Left kidney (tissue), 2 donors: ENCODE measurements around the gene CMKLR1. TPM values are rescaled to one million over a fixed set of nuclear protein-coding genes. Genes with fewer than 3 reads are reported as not detected.

ENCODE experiments used
- DNase-seq: peaks from one replicate; pipeline ENCODE4 v3.0.0-alpha.2; 2013
- polyA plus RNA-seq: library from polyadenylated mRNA; unstranded; fragments of 120-200 nt; gene quantifications from one replicate; pipeline ENCODE4 v1.2.1, GENCODE V29; 2013; ENCODE audit not compliant: insufficient read length

CMKLR1 gene
- polyA plus RNA-seq, 1 donor = 3.1 TPM

- DNase-seq = no peak
These were observed 21.5 kb downstream of the CMKLR1 start for GRCh38 chr12:108317308-108318234.

- DNase-seq = no peak
These were observed 22.7 kb downstream of the CMKLR1 start for GRCh38 chr12:108316176-108317086.

- no peak for DNase-seq
These were observed 23.5 kb downstream of the CMKLR1 start for GRCh38 chr12:108315486-108316105.

GRCh38 chr12:108313606-108314351, 25.3 kb downstream of the CMKLR1 start:
- DNase-seq = no peak

- no peak for DNase-seq
These were observed 25.9 kb downstream of the CMKLR1 start for GRCh38 chr12:108313241-108313605.

- DNase-seq = no peak
These were observed 26.4 kb downstream of the CMKLR1 start for GRCh38 chr12:108312693-108313189.

GRCh38 chr12:108312073-108312659, 26.9 kb downstream of the CMKLR1 start:
- no peak for DNase-seq

- DNase-seq = no peak
These were observed 27.5 kb downstream of the CMKLR1 start for GRCh38 chr12:108311605-108312004.

GRCh38 chr12:108310489-108310888, 28.6 kb downstream of the CMKLR1 start:
- no peak for DNase-seq

GRCh38 chr12:108309674-108310312, 29.3 kb downstream of the CMKLR1 start:
- no peak for DNase-seq

GRCh38 chr12:108308395-108309085, 30.6 kb downstream of the CMKLR1 start:
- no peak for DNase-seq

- DNase-seq = no peak
These were observed 32.1 kb downstream of the CMKLR1 start for GRCh38 chr12:108307006-108307405.

- no peak for DNase-seq
These were observed 32.6 kb downstream of the CMKLR1 start for GRCh38 chr12:108306506-108306905.

GRCh38 chr12:108305991-108306501, 33.1 kb downstream of the CMKLR1 start:
- no peak for DNase-seq

GRCh38 chr12:108305520-108305919, 33.6 kb downstream of the CMKLR1 start:
- no peak for DNase-seq

- DNase-seq = no peak
These were observed 34.5 kb downstream of the CMKLR1 start for GRCh38 chr12:108304633-108305032.

- no peak for DNase-seq
These were observed 35.4 kb downstream of the CMKLR1 start for GRCh38 chr12:108303703-108304102.

GRCh38 chr12:108302403-108303311, 36.5 kb downstream of the CMKLR1 start:
- peak; percentile 25 for DNase-seq

GRCh38 chr12:108302016-108302402, 37.1 kb downstream of the CMKLR1 start:
- DNase-seq = no peak
